Esophagus muscularis mucosa (tissue), 4 donors: Measurements from ENCODE around the gene TNFRSF1B. TPM values are rescaled to one million over a fixed set of nuclear protein-coding genes. Genes with fewer than 3 reads are reported as not detected.

ENCODE experiments used
- DNase-seq: peaks from one replicate; pipeline ENCODE4 v3.0.0-alpha.2; 2017; ENCODE audit errors: extremely low spot score
- H3K27ac ChIP-seq, 4 donors: fragments of 200-600 bp; sonication (generic); replicated peaks in 1 of 4; 1 replicate in 3 of 4; 2 replicates in 1 of 4; pipeline ENCODE4 v1.5.1; 2016 to 2019; ENCODE audit warnings: mild to moderate bottlenecking in 1 of 4
- H3K27me3 ChIP-seq, 4 donors: fragments of 200-600 bp; sonication (generic); one replicate each; pipeline versions ENCODE4 v1.5.1 to v1.6.0; 2016 to 2019
- H3K36me3 ChIP-seq, 4 donors: fragments of 200-600 bp; sonication (generic); one replicate each; pipeline ENCODE4 v1.5.1; 2016 to 2019
- H3K4me1 ChIP-seq, 4 donors: fragments of 200-600 bp; sonication (generic); one replicate each; pipeline ENCODE4 v1.5.1; 2016 to 2019
- H3K4me3 ChIP-seq, 4 donors: fragments of 200-600 bp; sonication (generic); 1 replicate in 2 of 4; 2 replicates in 2 of 4; pipeline ENCODE4 v1.5.1; 2016 to 2019; ENCODE audit warnings: mild to moderate bottlenecking in 4 of 4, moderate library complexity in 1 of 4
- H3K9me3 ChIP-seq, 4 donors: fragments of 200-600 bp; sonication (generic); 1 replicate in 3 of 4; 2 replicates in 1 of 4; pipeline ENCODE4 v1.5.1; 2016 to 2019
- EP300 ChIP-seq: sonication (generic); formaldehyde crosslinking; IDR thresholded peaks from one replicate; pipeline ENCODE4 v1.6.1; 2017; ENCODE audit warnings: antibody characterized with exemption
- POLR2A ChIP-seq: fragments of 450-650 bp; IDR thresholded peaks from one replicate; pipeline ENCODE4 v1.6.1; 2017; ENCODE audit warnings: antibody characterized with exemption, moderate library complexity, mild to moderate bottlenecking, low read depth
- POLR2AphosphoS5 ChIP-seq, 2 donors: sonication (generic); formaldehyde crosslinking; IDR thresholded peaks; one replicate each; pipeline ENCODE4 v1.6.1; 2017; ENCODE audit warnings: antibody characterized with exemption in 2 of 2
- WGBS: methylation state at CpG from one replicate; pipeline ENCODE4 v1.1.5; 2018; 5-methylcytosine and 5-hydroxymethylcytosine counted together
- intact Hi-C: fragments of 100-400 bp; cut with DNase I; formaldehyde crosslinking; loops from one replicate; pipeline ENCODE4 v1.15.1; 2023
- total RNA-seq, 4 donors: library from RNA; depleted of rRNA; stranded (reverse); fragments of >200 nt; gene quantifications; one replicate each; pipeline versions ENCODE4 v1.1.0 to v1.2.1, GENCODE V29; 2016
- TF ChIP-seq, protein P1 (sequence below), 3 experiments: fragments of 200-600 bp in 2 of 3; fragments of 450-650 bp in 1 of 3; sonication (generic) in 2 of 3; IDR thresholded peaks; one replicate each; pipeline ENCODE4 v1.5.1; 2017 to 2019; ENCODE audit warnings: antibody characterized with exemption in 3 of 3, mild to moderate bottlenecking in 2 of 3, moderate library complexity in 1 of 3

TNFRSF1B gene
- total RNA-seq, 4 donors from 2014 or later, result 15.4 to 55.5 (median 32.4) TPM

DNA sequence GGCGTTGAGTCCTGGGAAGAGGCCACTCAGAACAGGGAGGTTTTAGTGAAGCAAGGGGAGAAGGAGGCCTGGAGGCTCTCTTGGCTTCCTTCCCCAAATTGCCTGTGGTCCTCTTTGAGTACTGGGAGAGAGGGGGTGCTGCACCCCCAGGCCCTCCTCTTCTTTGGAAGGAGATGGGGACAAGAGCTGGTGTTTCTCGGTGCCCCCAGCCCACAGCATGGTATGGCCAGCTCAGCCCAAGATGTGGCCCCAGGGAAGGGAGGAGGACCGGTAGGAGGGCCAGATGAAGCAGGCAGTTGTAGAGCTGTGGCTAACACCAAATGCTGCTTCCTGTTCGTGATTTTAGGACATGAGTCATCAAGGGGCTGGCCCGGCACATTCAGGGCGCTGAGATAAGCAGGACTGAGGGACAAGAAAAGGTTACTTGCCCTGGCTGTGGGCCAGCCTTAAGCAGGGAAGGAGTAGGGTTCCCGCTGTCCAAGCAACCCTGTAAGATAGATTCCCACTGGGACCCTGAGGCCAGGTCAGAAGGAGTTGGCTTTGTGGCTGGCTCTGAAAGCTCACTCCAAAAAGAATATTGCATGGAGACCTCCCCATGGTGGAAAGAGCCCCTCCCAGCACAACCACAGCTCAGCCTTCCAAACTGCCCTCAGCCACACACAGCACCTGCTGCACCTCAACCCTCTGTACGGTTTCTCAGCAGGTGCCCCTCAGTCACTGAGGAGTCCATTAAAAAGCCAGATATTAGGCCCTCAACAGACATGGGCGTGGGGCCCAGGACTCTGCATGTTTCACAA lies 4.9 kb upstream of the TNFRSF1B start:
- TF ChIP-seq POLR2AphosphoS5 (IDR thresholded peaks at IDR 0.05), result peak; percentile 68 to 85
- no peak for TF ChIP-seq EP300
- TF ChIP-seq POLR2A, result no peak
- TF ChIP-seq, protein P1, sequence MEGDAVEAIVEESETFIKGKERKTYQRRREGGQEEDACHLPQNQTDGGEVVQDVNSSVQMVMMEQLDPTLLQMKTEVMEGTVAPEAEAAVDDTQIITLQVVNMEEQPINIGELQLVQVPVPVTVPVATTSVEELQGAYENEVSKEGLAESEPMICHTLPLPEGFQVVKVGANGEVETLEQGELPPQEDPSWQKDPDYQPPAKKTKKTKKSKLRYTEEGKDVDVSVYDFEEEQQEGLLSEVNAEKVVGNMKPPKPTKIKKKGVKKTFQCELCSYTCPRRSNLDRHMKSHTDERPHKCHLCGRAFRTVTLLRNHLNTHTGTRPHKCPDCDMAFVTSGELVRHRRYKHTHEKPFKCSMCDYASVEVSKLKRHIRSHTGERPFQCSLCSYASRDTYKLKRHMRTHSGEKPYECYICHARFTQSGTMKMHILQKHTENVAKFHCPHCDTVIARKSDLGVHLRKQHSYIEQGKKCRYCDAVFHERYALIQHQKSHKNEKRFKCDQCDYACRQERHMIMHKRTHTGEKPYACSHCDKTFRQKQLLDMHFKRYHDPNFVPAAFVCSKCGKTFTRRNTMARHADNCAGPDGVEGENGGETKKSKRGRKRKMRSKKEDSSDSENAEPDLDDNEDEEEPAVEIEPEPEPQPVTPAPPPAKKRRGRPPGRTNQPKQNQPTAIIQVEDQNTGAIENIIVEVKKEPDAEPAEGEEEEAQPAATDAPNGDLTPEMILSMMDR (IDR thresholded peaks at IDR 0.05), result no peak
- Histone ChIP-seq H3K4me3 (no peak overlapping the region), H3K4me1 (peaks cover 27 to 38% (median 29%) of the 10 kb centered on the region in 4 donors), H3K36me3 (no peaks in the 10 kb centered on the region), H3K27me3 (peaks cover 0 to 8% (median 0%) of the 10 kb centered on the region in 4 donors), H3K27ac (peak overlapping the region; percentile 47 to 74 (median 53)), H3K9me3 (no peaks in the 10 kb centered on the region)
- DNase-seq, result peak; percentile 95
- intact Hi-C loops, result no loop called here
- 30% methylated on average over 8 of the region's 9 CpGs for WGBS

DNA sequence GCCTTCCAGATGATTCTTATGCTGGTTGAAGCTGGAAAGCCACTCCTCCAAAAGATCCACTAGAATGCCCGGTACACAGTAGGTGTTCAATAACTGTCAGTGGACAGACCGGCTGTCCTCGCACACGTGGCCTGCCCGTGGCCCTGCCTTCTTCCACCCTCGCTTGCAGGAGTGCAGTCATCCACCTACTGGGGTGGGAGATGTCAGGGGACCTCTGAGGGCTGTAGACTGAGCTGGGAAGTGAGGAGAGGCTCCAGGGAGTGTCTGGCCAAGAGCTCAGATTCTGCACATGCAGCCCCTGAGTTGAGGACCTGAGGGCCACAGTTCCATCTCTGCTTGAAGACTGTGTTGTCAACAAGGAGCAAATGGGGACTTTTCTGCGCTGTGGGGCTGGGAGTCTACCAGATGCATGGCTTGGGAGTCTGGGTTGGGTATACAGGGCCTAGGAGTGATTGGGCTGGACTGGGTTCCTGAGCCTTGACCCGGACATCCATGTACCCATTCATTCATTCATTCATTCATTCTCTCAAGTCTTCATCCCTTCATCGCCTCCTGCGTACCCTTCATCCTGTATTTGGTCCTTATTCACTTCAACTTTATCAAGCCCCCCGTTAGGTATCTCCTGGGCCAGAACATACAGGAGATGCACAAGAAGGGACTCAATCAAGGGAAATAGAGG lies 4.2 kb upstream of the TNFRSF1B start:
- no peak for TF ChIP-seq POLR2AphosphoS5 (IDR thresholded peaks at IDR 0.05)
- no peak for TF ChIP-seq EP300
- TF ChIP-seq POLR2A, result no peak
- TF ChIP-seq, protein P1 (IDR thresholded peaks at IDR 0.05), result no peak
- no peak for DNase-seq
- Histone ChIP-seq H3K27me3 (peaks cover 0 to 16% (median 3%) of the 10 kb centered on the region in 4 donors), H3K9me3 (no peaks in the 10 kb centered on the region), H3K4me3 (no peak overlapping the region), H3K4me1 (peaks cover 28 to 45% (median 35%) of the 10 kb centered on the region in 4 donors), H3K36me3 (no peaks in the 10 kb centered on the region), H3K27ac (peak overlapping the region; percentile 47 to 74 (median 53))
- WGBS, result 96% methylated on average over 5 of the region's 11 CpGs
- intact Hi-C loops, result no loop called here

DNA sequence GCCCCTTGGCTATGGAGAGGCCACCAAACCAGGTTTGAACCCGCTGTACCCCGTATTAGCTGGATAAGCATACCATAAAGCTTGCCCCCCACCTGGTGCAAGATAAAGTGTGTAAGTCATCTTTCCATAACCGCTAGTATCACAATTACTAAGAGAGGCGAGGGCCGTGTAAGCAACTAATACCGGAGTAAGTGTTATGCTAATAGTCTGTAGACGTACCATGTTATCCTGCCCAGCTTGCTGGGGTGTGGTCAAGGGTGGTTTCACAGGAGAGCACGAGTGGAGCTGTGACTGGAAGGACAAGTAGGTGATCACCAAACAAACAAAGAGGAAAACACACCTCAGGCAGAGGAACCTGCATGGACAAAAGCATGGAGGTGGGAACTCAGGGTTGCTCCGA lies 3.6 kb upstream of the TNFRSF1B start:
- H3K9me3 ChIP-seq, result no peaks in the 10 kb centered on the region
- TF ChIP-seq, protein P1 (IDR thresholded peaks at IDR 0.05), result no peak
- TF ChIP-seq EP300 (no peak), POLR2AphosphoS5 (IDR thresholded peaks at IDR 0.05) (no peak), POLR2A (no peak)
- DNase-seq, result no peak
- peaks cover 0 to 22% (median 3%) of the 10 kb centered on the region in 4 donors for H3K27me3 ChIP-seq
- no peaks in the 10 kb centered on the region for H3K36me3 ChIP-seq
- 88% methylated on average over 9 of the region's 9 CpGs for WGBS
- peaks cover 28 to 43% (median 35%) of the 10 kb centered on the region in 4 donors for H3K4me1 ChIP-seq
- intact Hi-C loops, result no loop called here
- no peak overlapping the region for H3K27ac ChIP-seq
- no peak overlapping the region for H3K4me3 ChIP-seq

DNA sequence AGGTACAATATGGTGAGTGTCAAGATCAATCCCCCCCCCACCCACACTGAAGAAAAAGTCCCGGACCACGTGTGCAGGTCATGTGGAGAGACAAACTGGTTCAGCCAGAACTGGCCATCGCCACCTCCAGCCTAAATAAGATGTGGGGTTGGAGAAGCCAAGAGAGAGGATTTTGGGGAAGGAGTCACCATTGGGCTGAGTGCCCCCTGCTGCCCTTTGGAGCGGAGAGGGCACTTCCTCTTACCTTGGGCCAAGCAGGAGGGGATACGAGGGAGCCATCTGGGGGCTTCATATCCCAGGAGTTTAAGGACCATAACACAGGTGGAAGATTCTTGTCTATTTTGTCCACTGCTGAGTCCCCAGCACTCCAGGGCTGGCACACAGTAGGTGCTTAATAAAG lies 2.6 kb upstream of the TNFRSF1B start:
- no peak for TF ChIP-seq POLR2A
- TF ChIP-seq EP300, result no peak
- no peak for TF ChIP-seq POLR2AphosphoS5 (IDR thresholded peaks at IDR 0.05)
- TF ChIP-seq, protein P1 (IDR thresholded peaks at IDR 0.05), result no peak
- peaks cover 29 to 42% (median 35%) of the 10 kb centered on the region in 4 donors for H3K4me1 ChIP-seq
- no peak overlapping the region for H3K4me3 ChIP-seq
- WGBS, result 95% methylated on average over 5 of the region's 5 CpGs
- H3K9me3 ChIP-seq, result no peaks in the 10 kb centered on the region
- H3K36me3 ChIP-seq, result peaks cover 0 to under 1% (median 0%) of the 10 kb centered on the region in 4 donors
- peaks cover 0 to 32% (median 3%) of the 10 kb centered on the region in 4 donors for H3K27me3 ChIP-seq
- DNase-seq, result no peak
- H3K27ac ChIP-seq, result no peak overlapping the region
- intact Hi-C loops, result no loop called here
